GM23338 (cell line): ENCODE results near the gene MRGPRE. TPM values are rescaled to one million over a fixed set of nuclear protein-coding genes. Genes with fewer than 3 reads are reported as not detected.

ENCODE experiments used
- ATAC-seq: fragments of 200-7000 bp; cut with Tn5 transposase; 3 replicates; pipeline ENCODE4 v1.9.1; 2020
- DNase-seq: peaks from one replicate; pipeline ENCODE4 v3.0.0-alpha.2; 2015; ENCODE audit warnings: low spot score
- H2AFZ ChIP-seq: fragments of 200-600 bp; sonication (generic); 2 replicates; pipeline ENCODE4 v1.8.0; 2016; ENCODE audit warnings: antibody characterized with exemption, mild to moderate bottlenecking, moderate library complexity
- H3F3A ChIP-seq: fragments of 200-600 bp; sonication (generic); replicated peaks from 2 replicates; pipeline ENCODE4 v1.8.0; 2017; ENCODE audit warnings: antibody characterized with exemption, mixed run types, low read depth
- H3K27ac ChIP-seq: fragments of 200-600 bp; sonication (generic); 2 replicates; pipeline ENCODE4 v1.6.1; 2016; ENCODE audit warnings: low read depth
- H3K27me3 ChIP-seq: fragments of 200-600 bp; sonication (generic); 2 replicates; pipeline ENCODE4 v1.8.0; 2016; ENCODE audit warnings: mild to moderate bottlenecking, mixed run types, moderate library complexity; ENCODE audit not compliant: insufficient read depth
- H3K36me3 ChIP-seq: fragments of 200-600 bp; sonication (generic); 2 replicates; pipeline ENCODE4 v1.8.0; 2016; ENCODE audit warnings: mild to moderate bottlenecking; ENCODE audit not compliant: insufficient read depth
- H3K4me1 ChIP-seq: fragments of 200-600 bp; sonication (generic); 2 replicates; pipeline ENCODE4 v1.8.0; 2016; ENCODE audit warnings: mild to moderate bottlenecking, moderate library complexity; ENCODE audit not compliant: insufficient read depth
- H3K4me2 ChIP-seq: fragments of 200-600 bp; sonication (generic); 2 replicates; pipeline ENCODE4 v1.7.1; 2017; ENCODE audit warnings: mixed run types
- H3K4me3 ChIP-seq: fragments of 200-600 bp; sonication (generic); 2 replicates; pipeline ENCODE4 v1.6.1; 2016; ENCODE audit warnings: mixed run types
- H3K79me2 ChIP-seq: fragments of 200-600 bp; sonication (generic); replicated peaks from 2 replicates; pipeline ENCODE4 v1.8.0; 2017; ENCODE audit warnings: mild to moderate bottlenecking; ENCODE audit not compliant: insufficient read depth
- H3K9me2 ChIP-seq: fragments of 200-600 bp; sonication (generic); 2 replicates; pipeline ENCODE4 v1.8.0; 2017; ENCODE audit not compliant: insufficient read depth
- H4K20me1 ChIP-seq: fragments of 200-600 bp; sonication (generic); replicated peaks from 2 replicates; pipeline ENCODE4 v1.8.0; 2017; ENCODE audit warnings: mild to moderate bottlenecking; ENCODE audit not compliant: insufficient read depth
- H3K27ac Mint-ChIP-seq: 2 replicates; pipeline ENCODE4 v1.8.0; 2020; ENCODE audit warnings: inconsistent platforms, mild to moderate bottlenecking, moderate library complexity, mixed read lengths
- H3K27me3 Mint-ChIP-seq: 3 replicates; pipeline ENCODE4 v1.8.0; 2022; ENCODE audit warnings: low read depth, mild to moderate bottlenecking, moderate library complexity, mixed read lengths, inconsistent platforms; ENCODE audit not compliant: insufficient read depth, poor library complexity
- H3K36me3 Mint-ChIP-seq: 3 replicates; pipeline ENCODE4 v1.8.0; 2021; ENCODE audit warnings: low read depth, mild to moderate bottlenecking, inconsistent platforms, moderate library complexity, mixed read lengths
- H3K4me1 Mint-ChIP-seq: 3 replicates; pipeline ENCODE4 v1.8.0; 2020; ENCODE audit warnings: mild to moderate bottlenecking, inconsistent platforms, mixed read lengths
- H3K4me3 Mint-ChIP-seq: 3 replicates; pipeline ENCODE4 v1.8.0; 2021; ENCODE audit warnings: moderate library complexity, mild to moderate bottlenecking, inconsistent platforms, mixed read lengths
- H3K9me3 Mint-ChIP-seq: 3 replicates; pipeline ENCODE4 v1.8.0; 2020; ENCODE audit warnings: moderate library complexity, mild to moderate bottlenecking, inconsistent platforms, mixed read lengths
- CREB1 ChIP-seq: fragments of 250-450 bp; sonication (Bioruptor Pico); IDR thresholded peaks from 2 replicates; pipeline ENCODE4 v1.5.0; 2020; ENCODE audit warnings: low read depth, mild to moderate bottlenecking, moderate library complexity
- EZH2 ChIP-seq: fragments of 200-600 bp; sonication (generic); IDR thresholded peaks from one replicate; pipeline ENCODE4 v1.8.0; 2017; ENCODE audit warnings: antibody characterized with exemption, mild to moderate bottlenecking, low read depth; ENCODE audit not compliant: unreplicated experiment
- JUNB ChIP-seq: IDR thresholded peaks from one replicate; pipeline ENCODE4 v1.6.1; 2016; ENCODE audit warnings: antibody characterized with exemption; ENCODE audit not compliant: unreplicated experiment
- NANOG ChIP-seq: IDR thresholded peaks from 2 replicates; pipeline ENCODE4 v1.6.1; 2016; ENCODE audit warnings: antibody characterized with exemption, borderline replicate concordance
- POLR2AphosphoS5 ChIP-seq: IDR thresholded peaks from 2 replicates; pipeline ENCODE4 v1.6.1; 2016; ENCODE audit warnings: antibody characterized with exemption, low read depth
- STAT1 ChIP-seq: IDR thresholded peaks from one replicate; pipeline ENCODE4 v1.6.1; 2016; ENCODE audit warnings: antibody characterized with exemption; ENCODE audit not compliant: unreplicated experiment
- polyA plus RNA-seq: library from polyadenylated mRNA; unstranded; fragments of >200 nt; fragmentation: Nextera tagmentation; extraction: Ambion mirVana; gene quantifications from 2 replicates; pipeline ENCODE4 v1.2.1, GENCODE V29; 2016
- total RNA-seq: library from RNA; depleted of rRNA; stranded (reverse); fragments of >200 nt; shearing (Covaris generic); gene quantifications from 2 replicates; pipeline ENCODE4 v1.2.3, GENCODE V29; 2014
- TF ChIP-seq, protein P1 (sequence below): IDR thresholded peaks from one replicate; pipeline ENCODE4 v1.6.1; 2018; ENCODE audit warnings: antibody characterized with exemption; ENCODE audit not compliant: unreplicated experiment
- TF ChIP-seq, protein P2 (sequence below): IDR thresholded peaks from 2 replicates; pipeline ENCODE4 v1.6.1; 2016; ENCODE audit warnings: antibody characterized with exemption
- TF ChIP-seq, protein P3 (sequence below), 2 experiments: fragments of 200-600 bp in 1 of 2; sonication (generic) in 1 of 2; conservative IDR thresholded peaks; 2 replicates each; pipeline versions ENCODE4 v1.5.1 to v1.6.1; 2016 to 2017; ENCODE audit warnings: antibody characterized with exemption in 2 of 2, low read depth in 2 of 2, mild to moderate bottlenecking in 2 of 2, moderate library complexity in 1 of 2

MRGPRE gene
- total and polyA plus RNA-seq, 2 experiments from 2014 or later, result not detected

DNA sequence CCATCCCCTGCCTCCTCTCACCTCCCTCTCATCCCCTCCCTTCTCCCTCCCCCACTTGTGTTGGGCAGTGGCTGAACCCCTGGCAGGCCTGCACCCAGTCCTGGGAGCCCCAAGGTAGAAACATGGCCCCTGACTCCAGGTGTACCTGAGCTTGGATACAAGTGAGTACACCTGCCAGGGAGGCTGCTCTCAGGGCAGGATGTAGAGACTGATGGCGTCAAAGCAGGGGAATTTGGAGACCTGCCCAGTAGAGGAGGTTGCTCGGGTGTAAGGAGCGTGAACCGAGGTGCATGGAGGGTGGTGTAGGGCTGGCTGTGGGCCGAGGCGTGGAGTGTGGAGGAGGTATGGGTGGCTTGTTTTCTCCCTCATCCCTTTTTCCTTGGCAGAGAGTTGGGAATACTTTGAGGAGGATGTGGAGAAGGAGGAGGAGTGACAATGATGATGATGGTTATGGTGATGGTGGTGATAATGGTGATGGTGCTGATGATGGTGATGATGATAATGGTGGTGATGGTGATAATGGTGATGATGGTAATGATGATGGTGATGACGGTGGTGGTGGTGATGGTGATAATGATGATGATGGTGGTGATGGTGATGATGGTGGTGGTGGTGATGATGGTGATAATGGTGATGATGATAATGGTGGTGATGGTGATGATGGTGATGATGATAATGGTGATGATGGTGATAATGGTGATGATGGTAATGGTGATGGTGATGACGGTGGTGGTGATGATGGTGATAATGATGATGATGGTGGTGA is 25.9 kb downstream of the MRGPRE start:
- H3K27ac Mint-ChIP-seq, result no peak overlapping the region
- H3K27ac ChIP-seq, result no peak overlapping the region
- H3K4me3 ChIP-seq, result no peak overlapping the region
- H3K36me3 Mint-ChIP-seq, result no peaks in the 10 kb centered on the region
- no peaks in the 10 kb centered on the region for H3K79me2 ChIP-seq
- H2AFZ ChIP-seq, result no peak overlapping the region
- no peaks in the 10 kb centered on the region for H3K36me3 ChIP-seq
- no peak overlapping the region for H3K4me3 Mint-ChIP-seq
- no peaks in the 10 kb centered on the region for H3K4me1 ChIP-seq
- no peak overlapping the region for H3K4me2 ChIP-seq
- peaks cover 33% of the 10 kb centered on the region for H3K27me3 ChIP-seq
- H3K4me1 Mint-ChIP-seq, result 0 out of 3 replicates have a peak, but pooled peaks cover 3% of the 10 kb centered on the region
- peaks cover 29% of the 10 kb centered on the region for H3K27me3 Mint-ChIP-seq
- no peak for ATAC-seq
- H3K9me2 ChIP-seq, result no peaks in the 10 kb centered on the region
- no peaks in the 10 kb centered on the region for H4K20me1 ChIP-seq
- no peaks in the 10 kb centered on the region for H3K9me3 Mint-ChIP-seq
- TF ChIP-seq, protein P1, sequence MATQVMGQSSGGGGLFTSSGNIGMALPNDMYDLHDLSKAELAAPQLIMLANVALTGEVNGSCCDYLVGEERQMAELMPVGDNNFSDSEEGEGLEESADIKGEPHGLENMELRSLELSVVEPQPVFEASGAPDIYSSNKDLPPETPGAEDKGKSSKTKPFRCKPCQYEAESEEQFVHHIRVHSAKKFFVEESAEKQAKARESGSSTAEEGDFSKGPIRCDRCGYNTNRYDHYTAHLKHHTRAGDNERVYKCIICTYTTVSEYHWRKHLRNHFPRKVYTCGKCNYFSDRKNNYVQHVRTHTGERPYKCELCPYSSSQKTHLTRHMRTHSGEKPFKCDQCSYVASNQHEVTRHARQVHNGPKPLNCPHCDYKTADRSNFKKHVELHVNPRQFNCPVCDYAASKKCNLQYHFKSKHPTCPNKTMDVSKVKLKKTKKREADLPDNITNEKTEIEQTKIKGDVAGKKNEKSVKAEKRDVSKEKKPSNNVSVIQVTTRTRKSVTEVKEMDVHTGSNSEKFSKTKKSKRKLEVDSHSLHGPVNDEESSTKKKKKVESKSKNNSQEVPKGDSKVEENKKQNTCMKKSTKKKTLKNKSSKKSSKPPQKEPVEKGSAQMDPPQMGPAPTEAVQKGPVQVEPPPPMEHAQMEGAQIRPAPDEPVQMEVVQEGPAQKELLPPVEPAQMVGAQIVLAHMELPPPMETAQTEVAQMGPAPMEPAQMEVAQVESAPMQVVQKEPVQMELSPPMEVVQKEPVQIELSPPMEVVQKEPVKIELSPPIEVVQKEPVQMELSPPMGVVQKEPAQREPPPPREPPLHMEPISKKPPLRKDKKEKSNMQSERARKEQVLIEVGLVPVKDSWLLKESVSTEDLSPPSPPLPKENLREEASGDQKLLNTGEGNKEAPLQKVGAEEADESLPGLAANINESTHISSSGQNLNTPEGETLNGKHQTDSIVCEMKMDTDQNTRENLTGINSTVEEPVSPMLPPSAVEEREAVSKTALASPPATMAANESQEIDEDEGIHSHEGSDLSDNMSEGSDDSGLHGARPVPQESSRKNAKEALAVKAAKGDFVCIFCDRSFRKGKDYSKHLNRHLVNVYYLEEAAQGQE, result no peak
- no peak for TF ChIP-seq JUNB
- TF ChIP-seq EZH2, result no peak
- TF ChIP-seq STAT1, result no peak
- TF ChIP-seq, protein P2, sequence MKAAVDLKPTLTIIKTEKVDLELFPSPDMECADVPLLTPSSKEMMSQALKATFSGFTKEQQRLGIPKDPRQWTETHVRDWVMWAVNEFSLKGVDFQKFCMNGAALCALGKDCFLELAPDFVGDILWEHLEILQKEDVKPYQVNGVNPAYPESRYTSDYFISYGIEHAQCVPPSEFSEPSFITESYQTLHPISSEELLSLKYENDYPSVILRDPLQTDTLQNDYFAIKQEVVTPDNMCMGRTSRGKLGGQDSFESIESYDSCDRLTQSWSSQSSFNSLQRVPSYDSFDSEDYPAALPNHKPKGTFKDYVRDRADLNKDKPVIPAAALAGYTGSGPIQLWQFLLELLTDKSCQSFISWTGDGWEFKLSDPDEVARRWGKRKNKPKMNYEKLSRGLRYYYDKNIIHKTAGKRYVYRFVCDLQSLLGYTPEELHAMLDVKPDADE, result no peak
- TF ChIP-seq CREB1 (CRISPR knock-in tag), result no peak
- no peak for TF ChIP-seq NANOG
- TF ChIP-seq, protein P3, sequence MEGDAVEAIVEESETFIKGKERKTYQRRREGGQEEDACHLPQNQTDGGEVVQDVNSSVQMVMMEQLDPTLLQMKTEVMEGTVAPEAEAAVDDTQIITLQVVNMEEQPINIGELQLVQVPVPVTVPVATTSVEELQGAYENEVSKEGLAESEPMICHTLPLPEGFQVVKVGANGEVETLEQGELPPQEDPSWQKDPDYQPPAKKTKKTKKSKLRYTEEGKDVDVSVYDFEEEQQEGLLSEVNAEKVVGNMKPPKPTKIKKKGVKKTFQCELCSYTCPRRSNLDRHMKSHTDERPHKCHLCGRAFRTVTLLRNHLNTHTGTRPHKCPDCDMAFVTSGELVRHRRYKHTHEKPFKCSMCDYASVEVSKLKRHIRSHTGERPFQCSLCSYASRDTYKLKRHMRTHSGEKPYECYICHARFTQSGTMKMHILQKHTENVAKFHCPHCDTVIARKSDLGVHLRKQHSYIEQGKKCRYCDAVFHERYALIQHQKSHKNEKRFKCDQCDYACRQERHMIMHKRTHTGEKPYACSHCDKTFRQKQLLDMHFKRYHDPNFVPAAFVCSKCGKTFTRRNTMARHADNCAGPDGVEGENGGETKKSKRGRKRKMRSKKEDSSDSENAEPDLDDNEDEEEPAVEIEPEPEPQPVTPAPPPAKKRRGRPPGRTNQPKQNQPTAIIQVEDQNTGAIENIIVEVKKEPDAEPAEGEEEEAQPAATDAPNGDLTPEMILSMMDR (conservative IDR thresholded peaks at IDR 0.05; ENCODE audit: low read depth in 2 of 2), result no peak
- TF ChIP-seq POLR2AphosphoS5, result no peak
- DNase-seq, result no peak
- H3F3A ChIP-seq, result no peaks in the 10 kb centered on the region
